DMS53 (cell line): ENCODE measurements around the gene VAT1.
A peak's percentile ranks its signal among the peaks of the same experiment; 100 is the strongest.
"Not testable (repeated sequence)": the region's sequence is repeated elsewhere in the genome, so short reads cannot be mapped to it uniquely, and the experiment has no call there.

ENCODE experiments used
- DNase-seq: peaks from one replicate; lab custom pipeline; 2025; lab: John Stamatoyannopoulos, UW

VAT1 gene

GRCh38 chr17:43006639-43007551 lies 15.3 kb downstream of the VAT1 start, which contains the start of gene IFI35:
Gene IFI35 (plus strand): TSS chr17:43006784. CDS start chr17:43006948, 164 bp downstream.
- peak; percentile 90 for DNase-seq

- peak; percentile 41 for DNase-seq
These were observed 18.5 kb downstream of the VAT1 start for GRCh38 chr17:43003542-43004172.

GRCh38 chr17:43000894-43001293 lies 21.3 kb downstream of the VAT1 start:
- DNase-seq: not testable (repeated sequence)

- DNase-seq: peak; percentile 48
These were observed 23.1 kb downstream of the VAT1 start for GRCh38 chr17:42999003-42999525.

GRCh38 chr17:42997984-42998938 lies 23.9 kb downstream of the VAT1 start, which contains the start of gene RPL27:
Gene RPL27 (plus strand): TSS chr17:42998419. CDS start chr17:42998751, 332 bp downstream.
- DNase-seq: peak; percentile 100

- DNase-seq: peak; percentile 75
These were observed 24.7 kb downstream of the VAT1 start for GRCh38 chr17:42997390-42997983.

GRCh38 chr17:42993913-42994312 lies 28.3 kb downstream of the VAT1 start:
- DNase-seq: not testable (repeated sequence)

- DNase-seq: peak; percentile 79
These were observed 29.3 kb downstream of the VAT1 start for GRCh38 chr17:42992872-42993271.

GRCh38 chr17:42991471-42991870 lies 30.7 kb downstream of the VAT1 start:
- no peak for DNase-seq

- DNase-seq: peak; percentile 77
These were observed 32.2 kb downstream of the VAT1 start for GRCh38 chr17:42989726-42990652.

- DNase-seq: no peak
These were observed 33.0 kb downstream of the VAT1 start for GRCh38 chr17:42989141-42989540.

- DNase-seq: no peak
These were observed 37.0 kb downstream of the VAT1 start for GRCh38 chr17:42985225-42985624.

- DNase-seq: no peak
These were observed 39.9 kb downstream of the VAT1 start for GRCh38 chr17:42982266-42982665.

GRCh38 chr17:42980766-42981397 lies 41.3 kb downstream of the VAT1 start:
- peak; percentile 91 for DNase-seq

GRCh38 chr17:42980274-42980765 lies 41.9 kb downstream of the VAT1 start, which contains the start of gene RUNDC1:
Gene RUNDC1 (plus strand): TSS chr17:42980565. CDS start chr17:42980577, 12 bp downstream.
- DNase-seq: peak; percentile 97

- DNase-seq: peak; percentile 95
These were observed 42.5 kb downstream of the VAT1 start, which contains the start of gene PTGES3L for GRCh38 chr17:42979511-42980273. Gene PTGES3L (minus strand): TSS chr17:42980080. CDS start chr17:42980053, 27 bp downstream.

- not testable (repeated sequence) for DNase-seq
These were observed 46.5 kb downstream of the VAT1 start for GRCh38 chr17:42975701-42976100.

- DNase-seq: no peak
These were observed 46.9 kb downstream of the VAT1 start for GRCh38 chr17:42975265-42975664.
